NCI-H1048 (cell line): ENCODE data around the gene GJA3.
"Not testable (repeated sequence)": the region's sequence is repeated elsewhere in the genome, so short reads cannot be mapped to it uniquely, and the experiment has no call there.

Source experiments
- DNase-seq: peaks from one replicate; lab custom pipeline; 2025; lab: John Stamatoyannopoulos, UW

GJA3 gene

DNA sequence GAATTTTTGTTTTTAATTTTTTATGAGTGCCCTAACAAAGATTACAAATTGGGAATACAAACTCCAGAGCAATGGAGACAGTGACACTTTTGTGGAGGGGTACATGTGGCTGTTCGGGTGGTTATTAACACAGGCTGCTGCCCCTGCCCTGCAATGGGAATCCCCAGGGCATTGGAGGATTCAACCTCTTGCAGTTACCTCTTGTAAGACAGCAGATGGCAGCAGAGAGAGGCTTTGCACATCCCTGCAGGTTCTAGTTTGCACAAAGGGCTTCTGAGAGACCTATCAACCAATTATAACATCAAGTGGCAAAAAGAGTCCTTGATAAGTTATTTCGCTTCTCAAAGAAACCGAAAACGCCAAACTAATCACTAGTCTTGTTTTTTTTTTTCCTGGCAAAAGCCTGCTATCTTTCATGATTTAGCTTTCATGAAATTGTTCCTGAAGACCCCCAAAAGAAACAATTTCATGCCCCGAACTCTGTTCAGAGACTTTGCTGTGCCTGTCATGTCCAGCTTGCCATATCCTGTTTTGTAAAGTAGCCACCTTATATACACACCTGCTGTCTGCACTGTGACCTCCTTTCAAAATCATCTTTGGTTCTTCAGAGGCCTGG is 21.5 kb upstream of the GJA3 start:
- peak; percentile 45 for DNase-seq

DNA sequence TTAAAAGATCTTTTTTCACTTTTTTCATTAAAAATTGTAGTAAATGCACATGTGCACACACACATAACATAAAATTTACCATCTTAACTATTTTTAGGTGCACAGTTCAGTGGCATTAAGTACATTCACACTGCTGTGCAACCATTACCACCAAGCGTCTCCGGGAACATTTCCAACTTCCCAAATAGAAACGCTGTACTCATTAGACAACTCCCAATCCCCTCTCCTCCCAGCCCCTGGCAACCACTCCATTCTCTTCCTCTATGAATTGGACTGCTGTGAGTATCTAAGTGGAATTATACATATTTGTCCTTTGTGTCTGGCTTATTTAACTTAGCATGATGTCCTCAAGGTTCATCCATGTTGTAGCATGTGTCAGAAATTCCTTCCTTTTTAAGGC is 20.3 kb upstream of the GJA3 start:
- DNase-seq = no peak

DNA sequence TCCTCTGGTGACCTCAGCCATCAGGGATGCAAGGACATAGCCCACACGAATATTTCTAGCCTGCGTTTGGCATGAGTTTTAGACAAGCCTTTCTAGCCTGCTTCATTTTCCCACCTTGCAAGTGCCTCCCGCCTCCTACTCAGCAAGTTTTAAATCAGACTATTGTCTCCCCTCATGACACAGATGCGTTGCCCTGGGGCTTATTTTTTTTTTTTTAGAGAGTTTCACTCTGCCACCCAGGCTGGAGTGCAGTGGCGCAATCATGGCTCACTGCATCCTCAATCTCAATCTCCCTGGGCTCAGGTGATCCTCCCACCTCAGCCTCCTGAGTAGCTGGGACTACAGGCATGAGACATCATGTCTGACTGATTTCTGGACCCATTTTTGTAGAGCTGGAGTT is 17.3 kb upstream of the GJA3 start:
- DNase-seq = no peak

DNA sequence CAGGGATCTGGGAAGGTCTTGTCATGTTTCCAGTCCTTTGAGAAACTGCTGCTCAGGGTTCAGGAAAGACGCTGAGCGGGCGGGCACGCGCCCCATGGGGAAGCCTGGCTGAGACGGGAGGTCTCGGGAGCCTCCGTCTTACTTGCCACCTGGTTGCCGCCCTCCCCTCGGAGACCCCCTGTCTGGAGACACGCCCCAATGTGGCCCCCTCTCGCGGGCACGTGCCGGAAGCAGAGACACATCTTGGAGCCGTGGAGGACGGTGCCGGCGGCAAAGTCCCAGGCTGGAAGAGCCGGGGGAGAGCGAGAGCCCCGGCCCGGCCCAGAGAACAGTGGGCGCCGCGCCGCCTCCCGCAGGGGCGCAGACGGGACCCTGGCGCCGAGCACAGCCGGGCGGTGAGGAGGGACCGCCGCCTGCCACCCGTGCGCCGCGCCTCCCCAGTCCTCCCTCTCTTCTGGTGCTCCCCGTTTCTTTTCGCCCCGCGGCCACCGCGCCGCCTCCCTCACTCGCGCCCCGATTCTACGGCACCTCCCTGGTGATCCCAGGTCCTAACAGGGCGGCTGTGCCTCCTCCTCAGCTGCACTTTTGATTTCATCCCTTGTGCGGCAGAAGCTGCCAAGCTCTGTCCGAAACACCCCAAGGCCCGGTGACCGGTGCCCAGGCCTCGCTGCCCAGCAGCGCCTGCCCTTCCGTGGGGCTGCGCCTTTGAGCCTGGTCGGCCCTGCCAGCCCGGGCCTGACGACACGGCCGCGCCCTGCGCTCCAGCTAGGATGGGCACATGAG is 16.4 kb upstream of the GJA3 start:
- no peak for DNase-seq

DNA sequence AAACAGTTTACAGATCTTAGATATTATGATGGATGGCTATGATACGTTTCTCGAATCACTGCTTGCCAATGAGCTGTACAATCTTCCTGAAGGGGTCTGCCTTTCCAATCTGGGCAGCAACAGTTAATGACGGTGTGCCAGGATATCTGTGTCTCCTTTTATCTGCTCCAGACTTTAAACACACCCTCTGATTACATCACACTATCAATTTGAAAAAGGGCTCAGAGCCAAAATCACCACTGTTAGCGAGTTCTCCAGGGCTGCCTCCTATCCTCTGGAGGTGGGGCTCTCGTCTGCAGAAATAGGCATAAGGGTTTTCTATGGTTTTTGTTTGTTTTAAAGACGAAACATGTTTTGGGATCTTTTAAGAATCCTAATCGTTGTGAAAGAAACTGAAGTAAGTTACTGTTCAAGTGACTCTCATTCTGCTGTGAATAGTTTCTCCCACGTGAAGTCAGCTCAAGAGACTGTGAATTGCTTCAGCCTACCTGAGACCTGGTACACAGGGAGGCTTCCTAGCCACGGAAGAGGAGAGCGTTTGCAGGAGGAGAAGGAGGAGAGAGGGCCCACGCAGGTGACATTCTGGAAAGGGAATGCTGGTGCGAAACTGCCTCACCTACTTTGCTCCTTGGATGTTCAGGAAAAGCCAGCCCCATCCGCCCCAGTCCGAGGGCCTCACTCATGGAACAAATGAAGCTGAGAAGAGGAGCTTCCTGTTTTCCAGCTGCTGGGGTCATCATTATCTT is 15.2 kb upstream of the GJA3 start:
- DNase-seq = no peak

DNA sequence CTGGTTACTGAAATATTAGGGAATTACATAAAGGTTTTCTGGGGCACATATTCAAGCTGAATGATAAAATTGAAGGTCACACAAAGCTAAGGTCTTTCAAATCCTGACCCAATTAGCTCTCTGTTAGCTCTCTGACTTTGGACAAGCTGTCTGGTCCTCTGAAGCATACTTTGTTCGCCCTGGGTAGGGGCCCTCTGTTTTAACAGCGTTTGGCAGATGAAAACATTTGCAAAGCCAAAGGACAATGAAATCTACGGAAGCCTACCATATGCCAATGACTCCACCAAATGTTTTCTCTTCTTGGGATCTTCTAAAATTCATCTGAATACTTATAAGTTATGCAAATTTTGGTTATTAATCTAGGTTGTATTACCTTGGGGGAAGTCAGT is 14.5 kb upstream of the GJA3 start:
- no peak for DNase-seq

DNA sequence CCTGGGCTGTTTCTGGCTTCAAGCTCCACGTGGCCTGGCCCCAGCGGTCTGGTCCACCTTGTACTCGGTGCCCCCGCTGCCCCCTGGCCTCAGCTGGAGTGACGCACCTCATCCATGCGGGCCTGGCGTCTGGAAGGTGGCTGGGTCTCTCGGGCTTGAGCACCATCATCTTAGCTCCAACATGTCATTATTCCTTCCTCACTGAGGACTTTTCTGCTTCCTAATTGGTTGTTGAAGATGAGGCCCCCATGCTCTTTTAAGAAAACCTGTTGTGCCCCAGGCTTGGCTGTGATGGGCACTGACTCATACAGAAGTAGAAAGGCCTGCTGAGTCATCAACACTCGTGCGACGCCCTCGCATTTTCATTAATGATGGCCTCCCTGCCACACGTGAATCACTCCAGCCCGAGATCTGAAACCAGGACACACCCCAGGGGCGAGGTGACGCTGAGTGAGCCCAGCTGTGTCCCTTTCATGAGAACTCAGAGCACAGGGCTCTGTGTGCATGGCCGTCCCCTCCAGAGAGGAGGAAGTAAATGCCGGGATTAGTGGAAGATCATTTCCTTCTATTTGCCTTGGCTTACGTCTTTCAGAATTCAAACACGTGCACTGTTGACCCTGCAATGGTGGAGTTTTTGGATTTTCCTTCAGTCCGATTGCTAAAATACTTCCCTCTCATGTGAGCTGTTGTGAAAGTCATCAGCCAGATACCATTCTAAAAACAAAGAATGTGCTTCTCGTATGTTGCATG is 14.0 kb upstream of the GJA3 start:
- DNase-seq = no peak

DNA sequence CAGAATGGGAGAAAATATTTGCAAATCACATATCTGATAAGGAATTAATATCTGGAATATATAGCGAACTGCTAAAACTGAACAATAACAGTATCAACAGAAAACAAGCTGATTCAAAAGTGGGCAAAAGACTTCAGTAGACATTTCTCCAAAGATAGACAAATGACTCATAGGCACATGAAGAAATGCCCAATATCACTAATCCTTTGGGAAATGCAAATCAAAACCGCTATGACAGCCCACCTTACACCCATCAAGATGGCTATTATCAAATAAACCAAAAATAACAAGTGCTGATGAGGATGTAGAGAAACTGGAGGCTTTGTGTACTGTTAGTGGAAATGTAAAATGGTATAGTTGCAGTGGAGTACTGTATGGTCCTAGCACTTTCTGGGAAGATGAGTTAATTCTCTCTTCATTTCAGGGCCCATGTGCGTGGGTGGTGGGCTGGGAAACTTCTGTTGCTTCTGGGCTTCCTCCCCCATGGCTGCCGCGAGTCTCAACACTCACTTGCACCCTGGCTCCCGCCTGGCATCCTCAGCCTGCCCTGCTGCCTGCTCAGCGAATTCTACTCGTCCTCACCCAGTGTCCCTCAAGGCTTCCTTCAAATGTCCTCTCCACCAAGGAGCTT is 12.4 kb upstream of the GJA3 start:
- DNase-seq = no peak

DNA sequence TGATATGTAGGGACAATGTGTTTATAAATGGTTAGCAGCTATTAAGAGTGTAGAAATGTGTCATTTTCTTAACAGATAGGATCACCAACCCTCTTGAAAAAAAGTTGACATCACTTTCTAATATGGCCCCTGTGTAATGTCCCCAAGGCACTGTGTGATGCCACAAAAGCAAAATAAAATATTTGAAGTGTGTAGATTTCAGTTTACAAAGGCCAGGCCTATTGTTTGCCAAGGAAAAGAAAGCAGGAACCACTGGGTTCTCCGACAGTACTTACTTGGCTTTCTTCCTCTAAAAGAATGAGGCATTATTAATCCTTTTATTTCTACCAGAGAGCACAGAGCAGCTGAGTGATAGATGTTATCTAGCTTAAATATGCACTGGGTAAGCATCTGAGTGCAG is 10.5 kb upstream of the GJA3 start:
- no peak for DNase-seq

DNA sequence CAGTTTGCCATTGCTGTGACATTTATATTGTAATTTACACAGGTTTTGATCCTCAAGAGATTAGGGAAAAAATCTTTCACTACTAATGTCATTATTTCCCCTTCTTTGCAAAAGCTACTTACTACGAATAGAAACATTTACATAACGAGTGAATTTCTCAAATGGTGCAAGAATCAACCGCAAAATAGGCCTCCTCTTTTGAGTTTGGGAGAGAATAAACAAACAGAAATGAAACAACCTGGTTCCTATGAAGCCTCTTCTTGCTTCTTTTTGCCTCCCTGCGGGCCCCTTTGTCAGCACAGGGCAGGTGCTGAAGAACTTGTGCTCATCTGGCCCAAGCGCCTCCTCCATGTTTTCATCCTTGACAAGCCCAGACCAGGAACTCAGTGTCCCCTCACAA is 10.1 kb upstream of the GJA3 start:
- no peak for DNase-seq

DNA sequence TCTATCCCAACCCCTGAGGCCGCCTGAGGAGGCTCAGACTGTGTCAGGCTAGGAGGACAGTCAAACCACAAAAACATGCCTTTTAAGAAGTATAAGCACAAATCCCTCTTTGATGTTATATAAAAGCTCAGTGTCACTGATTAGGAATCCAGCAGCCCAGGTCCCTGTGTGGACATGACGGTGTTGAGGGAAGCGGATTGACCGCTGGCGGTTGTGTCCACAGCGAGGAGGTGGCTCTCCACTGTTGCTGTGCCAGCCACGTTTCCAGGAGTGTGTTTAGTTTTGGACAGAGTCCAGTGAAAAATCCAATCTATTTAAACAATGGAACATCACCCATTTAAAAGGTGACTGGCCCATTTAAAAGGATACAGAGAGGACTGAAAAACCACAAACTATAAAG is 7.5 kb upstream of the GJA3 start:
- DNase-seq = no peak

DNA sequence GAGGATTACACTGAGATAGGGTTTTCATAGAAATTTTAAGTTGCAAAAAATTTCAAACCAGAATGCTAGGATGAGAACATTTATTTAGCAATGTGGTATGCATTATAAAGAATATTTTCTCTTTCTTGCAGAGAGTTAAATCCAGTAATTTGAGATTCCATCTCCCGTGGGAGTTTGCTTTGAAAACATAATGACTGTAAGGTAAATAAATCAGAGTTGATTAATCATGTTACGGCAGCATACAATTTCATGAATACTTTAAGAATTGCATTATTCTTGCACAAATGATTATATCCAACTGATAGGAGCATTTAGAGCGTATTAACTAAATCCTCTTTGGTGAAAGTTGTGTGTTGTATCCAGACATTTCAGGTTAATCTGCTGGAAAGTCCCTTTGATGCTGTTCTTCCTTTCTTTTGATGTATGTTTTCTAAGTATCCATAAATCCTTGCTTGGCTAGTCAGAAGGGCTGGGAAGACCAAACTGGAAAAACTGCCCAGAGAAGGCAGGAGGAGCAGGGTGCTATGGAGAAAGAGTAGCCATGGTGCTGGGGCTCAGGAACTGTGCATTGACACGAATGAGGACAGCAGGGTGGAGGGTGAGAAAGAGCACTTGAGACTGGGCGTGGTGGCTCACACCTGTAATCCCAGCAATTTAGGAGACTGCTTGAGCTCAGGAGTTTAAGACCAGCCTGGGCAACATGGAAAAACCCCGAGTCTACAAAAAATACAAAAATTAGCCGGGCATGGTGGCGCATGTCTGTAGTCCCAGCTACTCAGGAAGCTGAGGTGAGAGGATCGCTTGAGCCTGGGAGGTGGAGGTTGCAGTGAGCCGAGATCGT is 4.8 kb upstream of the GJA3 start:
- no peak for DNase-seq

DNA sequence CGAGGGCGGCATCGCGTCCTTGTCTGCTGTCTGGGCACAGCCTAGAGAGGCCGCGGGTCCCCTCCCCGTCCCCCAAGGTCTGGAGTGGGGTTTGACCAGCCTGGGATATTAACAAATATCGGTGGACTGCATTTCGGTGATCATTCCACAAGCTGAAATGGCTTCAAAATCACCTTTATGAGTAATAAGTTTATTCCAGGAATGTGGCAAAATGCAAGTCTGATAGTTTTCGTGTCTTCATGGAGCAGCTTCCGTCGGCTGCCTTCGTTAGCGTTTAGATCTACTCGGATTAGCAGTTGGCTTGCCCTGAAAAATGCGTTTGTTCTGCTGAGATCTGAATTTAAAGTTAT is 1.1 kb upstream of the GJA3 start:
- no peak for DNase-seq

DNA sequence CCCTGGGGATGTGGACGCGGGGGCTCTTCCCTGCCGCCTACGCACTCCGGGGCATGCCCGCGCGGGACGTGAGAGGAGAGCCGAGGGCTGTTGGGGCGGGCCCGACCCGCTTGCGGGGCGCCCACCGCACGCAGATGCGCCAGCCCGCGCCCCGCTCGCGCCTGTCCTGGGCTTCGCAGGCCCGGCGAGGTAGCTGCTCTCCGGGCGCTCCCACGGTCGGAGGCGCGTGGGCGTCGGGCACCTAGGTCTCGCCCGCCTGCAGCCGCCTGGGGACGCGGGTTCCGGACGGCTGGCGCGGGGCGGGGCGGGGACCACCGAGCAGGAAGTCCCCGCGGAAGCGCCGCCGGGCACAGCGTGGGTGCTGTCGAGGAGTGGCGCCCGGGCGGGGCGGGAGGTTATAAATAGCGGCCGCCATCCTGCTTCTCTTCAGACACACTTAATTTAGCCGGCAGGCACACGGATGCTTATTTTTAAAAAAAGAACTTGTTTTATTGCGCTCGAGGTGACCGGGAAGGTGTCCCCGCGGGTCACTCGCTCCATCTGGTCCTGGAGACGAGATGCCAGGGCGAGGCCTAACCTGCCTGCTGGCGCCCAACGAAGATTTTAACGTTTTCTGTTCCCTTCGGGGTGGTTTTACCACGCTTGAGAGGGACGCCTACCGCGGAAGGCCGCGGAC is 561 bp upstream of the GJA3 start:
- DNase-seq = no peak

DNA sequence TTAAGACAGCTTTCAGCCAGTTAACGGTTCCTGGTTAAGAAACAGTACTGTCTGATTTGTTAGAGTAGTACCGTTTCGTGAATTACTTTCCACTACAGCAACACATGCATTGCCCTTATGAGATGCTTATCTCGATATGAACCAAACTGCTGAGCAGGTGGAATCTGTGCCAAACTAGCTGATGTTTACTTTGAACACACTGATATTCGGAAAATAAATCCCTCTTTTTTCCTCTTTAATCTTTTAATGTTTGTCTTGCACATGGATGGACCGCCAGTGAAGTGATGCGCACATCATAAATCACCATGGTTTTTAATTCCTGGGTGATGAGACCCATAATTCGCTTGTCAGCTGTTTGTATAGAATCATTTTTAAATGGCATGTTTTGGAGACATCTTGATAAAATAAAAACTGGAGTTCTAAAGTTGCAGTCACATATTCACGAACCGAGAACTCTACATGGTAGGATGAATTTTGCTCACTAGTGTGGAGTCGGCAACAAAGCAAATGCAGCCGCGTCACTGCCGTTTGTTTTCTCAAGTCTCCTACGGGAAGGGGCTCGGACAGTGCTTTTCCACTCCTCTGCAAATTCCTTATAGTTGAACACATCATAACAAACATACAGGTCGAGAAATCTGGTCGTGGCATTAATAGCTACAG is 1.1 kb downstream of the GJA3 start:
- DNase-seq = no peak

DNA sequence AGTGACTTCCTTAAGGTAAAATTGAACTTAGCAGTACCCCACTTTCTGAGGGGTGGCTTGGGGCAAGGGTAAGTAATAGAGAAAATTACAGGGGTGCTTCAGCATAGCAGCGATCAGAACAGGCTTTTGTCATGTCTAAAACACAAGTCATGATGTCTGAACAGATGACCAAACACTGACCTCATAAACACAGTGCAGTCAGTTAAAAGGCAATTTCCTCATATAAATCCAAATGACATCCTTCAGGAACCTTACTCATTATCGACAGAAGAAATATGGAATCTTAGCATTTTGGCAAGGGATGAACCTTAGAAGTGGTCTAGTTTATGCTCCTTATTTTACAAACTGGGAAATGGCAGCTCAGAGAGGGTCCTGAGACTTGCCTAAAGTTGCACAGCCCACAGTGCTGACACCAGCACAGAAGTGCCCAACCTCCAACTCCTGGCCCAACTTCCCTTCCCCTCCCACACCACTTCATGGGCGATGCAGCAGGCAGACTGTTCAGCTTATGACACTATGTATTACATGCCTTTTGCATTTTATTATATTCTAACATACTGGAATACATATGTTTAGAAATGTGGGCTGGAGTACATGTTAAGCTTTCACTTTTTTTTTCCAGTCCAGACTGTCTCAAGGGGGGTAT is 3.6 kb downstream of the GJA3 start:
- DNase-seq = no peak

DNA sequence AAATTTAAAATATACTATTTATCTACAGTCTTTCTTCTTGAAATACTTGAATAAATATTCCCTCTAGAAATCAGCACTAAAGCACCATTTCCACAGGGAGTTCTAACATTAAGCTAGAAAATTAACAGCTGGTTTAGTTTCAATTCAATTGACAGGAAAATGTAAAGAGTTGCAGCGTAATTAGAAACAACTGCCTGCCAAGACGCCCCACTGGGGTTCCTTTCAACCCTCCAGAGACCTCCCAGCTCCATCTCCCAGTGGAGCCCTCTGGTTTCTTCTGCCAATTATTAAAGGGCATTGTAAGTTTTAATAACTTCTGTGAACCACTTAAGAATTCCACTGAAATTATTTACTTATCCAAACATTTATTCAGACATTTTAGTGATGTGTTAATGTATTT is 4.2 kb downstream of the GJA3 start:
- no peak for DNase-seq

DNA sequence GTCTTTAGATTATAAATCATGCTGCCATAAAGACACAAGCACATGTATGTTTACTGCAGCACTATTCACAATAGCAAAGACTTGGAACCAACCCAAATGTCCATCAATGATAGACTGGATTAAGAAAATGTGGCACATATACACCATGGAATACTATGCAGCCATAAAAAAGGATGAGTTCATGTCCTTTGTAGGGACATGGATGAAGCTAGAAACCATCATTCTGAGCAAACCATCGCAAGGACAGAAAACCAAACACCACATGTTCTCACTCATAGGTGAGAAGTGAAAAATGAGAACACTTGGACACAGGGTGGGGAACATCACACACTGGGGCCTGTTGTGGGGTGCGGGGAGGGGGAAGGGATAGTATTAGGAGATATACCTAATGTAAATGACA is 7.6 kb downstream of the GJA3 start:
- DNase-seq = not testable (repeated sequence)

DNA sequence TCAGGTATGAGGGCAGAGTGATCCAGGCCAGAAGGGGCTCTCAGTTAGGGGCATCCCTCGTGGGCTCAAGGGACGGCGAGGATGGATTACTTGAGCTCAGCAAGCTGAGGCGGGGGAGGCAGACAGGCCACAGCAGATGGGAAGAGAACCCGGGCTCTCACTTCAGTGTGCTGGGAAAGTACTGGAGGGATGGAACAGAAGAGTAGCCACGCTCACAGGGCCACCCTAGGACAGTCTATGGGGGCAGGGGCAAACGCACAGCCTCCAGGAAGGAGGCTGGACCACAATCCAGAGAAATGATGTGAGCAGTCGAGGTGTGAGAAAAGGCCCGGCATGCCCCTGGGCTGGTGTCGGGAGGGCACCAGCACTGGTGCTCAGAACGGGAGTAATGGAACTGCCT is 9.2 kb downstream of the GJA3 start:
- DNase-seq = no peak

DNA sequence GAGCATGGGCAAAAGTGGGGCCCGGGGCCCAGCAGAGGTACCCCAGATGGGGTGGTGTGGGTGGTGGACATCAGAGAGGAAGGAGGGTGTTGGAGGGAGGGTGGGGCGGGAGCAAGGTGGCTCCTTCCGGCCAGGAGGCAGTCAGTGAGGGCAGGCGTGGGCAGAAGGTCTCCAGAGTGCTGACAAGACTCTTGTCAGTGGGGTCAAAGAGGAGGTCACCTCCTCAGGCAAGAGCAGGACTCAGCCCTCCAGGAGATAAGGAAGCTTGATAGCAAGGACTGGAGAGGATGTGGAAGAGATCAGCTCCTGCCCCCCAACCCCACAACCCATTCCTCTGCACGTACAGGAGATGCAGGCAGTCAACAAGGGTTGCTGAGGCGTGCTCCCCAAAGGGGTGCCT is 9.8 kb downstream of the GJA3 start:
- DNase-seq = no peak
